Liver (tissue), 9 donors: ENCODE results near the gene PTK6. TPM values are rescaled to one million over a fixed set of nuclear protein-coding genes. Genes with fewer than 3 reads are reported as not detected.

Experiments used
- DNase-seq: peaks from one replicate; pipeline ENCODE4 v3.0.0-alpha.2; 2017; ENCODE audit warnings: low spot score
- H3K27ac ChIP-seq, 2 donors: one replicate each; pipeline ENCODE4 v1.7.0; 2013; ENCODE audit warnings: inconsistent platforms in 2 of 2, low read length in 2 of 2, control low read depth in 1 of 2, low read depth in 1 of 2, mild to moderate bottlenecking in 1 of 2
- H3K27me3 ChIP-seq, 4 donors: one replicate each; pipeline versions ENCODE4 v1.6.1 to v1.7.0; 2013; ENCODE audit warnings: low read length in 3 of 4, inconsistent platforms in 1 of 4, mild to moderate bottlenecking in 1 of 4, moderate library complexity in 1 of 4; ENCODE audit not compliant: control insufficient read depth in 4 of 4, insufficient read depth in 4 of 4
- H3K36me3 ChIP-seq, 4 donors: one replicate each; pipeline versions ENCODE4 v1.6.1 to v1.7.0; 2013; ENCODE audit warnings: low read length in 3 of 4, mild to moderate bottlenecking in 3 of 4, low read depth in 1 of 4, moderate library complexity in 1 of 4; ENCODE audit not compliant: control insufficient read depth in 4 of 4, insufficient read depth in 3 of 4
- H3K4me1 ChIP-seq, 4 donors: one replicate each; pipeline versions ENCODE4 v1.6.1 to v1.7.0; 2013; ENCODE audit warnings: low read length in 3 of 4, mild to moderate bottlenecking in 3 of 4, moderate library complexity in 1 of 4; ENCODE audit not compliant: control insufficient read depth in 4 of 4, insufficient read depth in 4 of 4
- H3K4me3 ChIP-seq, 3 donors: one replicate each; pipeline versions ENCODE4 v1.6.1 to v1.7.0; 2013; ENCODE audit warnings: low read length in 3 of 3, control low read depth in 1 of 3, low read depth in 1 of 3, mild to moderate bottlenecking in 1 of 3
- H3K9ac ChIP-seq, 2 donors: one replicate each; pipeline ENCODE4 v1.7.0; 2013; ENCODE audit warnings: low read length in 2 of 2, mild to moderate bottlenecking in 2 of 2, moderate library complexity in 2 of 2, control low read depth in 1 of 2, low read depth in 1 of 2
- H3K9me3 ChIP-seq, 4 donors: one replicate each; pipeline versions ENCODE4 v1.6.1 to v1.7.0; 2013; ENCODE audit warnings: low read length in 3 of 4; ENCODE audit not compliant: control insufficient read depth in 4 of 4
- ATF3 ChIP-seq: IDR thresholded peaks from 2 replicates; pipeline ENCODE4 v1.6.1; 2016; ENCODE audit warnings: antibody characterized with exemption
- CTCF ChIP-seq: fragments of 150-350 bp; IDR thresholded peaks from 2 replicates; pipeline ENCODE4 v1.5.1; 2017; ENCODE audit warnings: improper control_type of control experiment, low read depth, low read length; ENCODE audit not compliant: missing input control
- EGR1 ChIP-seq, 2 donors: IDR thresholded peaks; 2 replicates each; pipeline ENCODE4 v1.6.1; 2016 to 2018; ENCODE audit warnings: antibody characterized with exemption in 2 of 2, low read depth in 2 of 2
- FOXA1 ChIP-seq: IDR thresholded peaks from 2 replicates; pipeline ENCODE4 v1.6.1; 2016; ENCODE audit warnings: antibody characterized with exemption
- FOXA2 ChIP-seq: IDR thresholded peaks from 2 replicates; pipeline ENCODE4 v1.6.1; 2016; ENCODE audit warnings: antibody characterized with exemption
- GABPA ChIP-seq, 2 donors: IDR thresholded peaks in 1 of 2; conservative IDR thresholded peaks in 1 of 2; 2 replicates each; pipeline ENCODE4 v1.6.1; 2016; ENCODE audit warnings: antibody characterized with exemption in 2 of 2, mild to moderate bottlenecking in 1 of 2, moderate library complexity in 1 of 2
- HNF4A ChIP-seq, 2 donors: conservative IDR thresholded peaks; 2 replicates each; pipeline ENCODE4 v1.6.1; 2016; ENCODE audit warnings: antibody characterized with exemption in 2 of 2, mild to moderate bottlenecking in 2 of 2
- HNF4G ChIP-seq: IDR thresholded peaks from 2 replicates; pipeline ENCODE4 v1.6.1; 2016; ENCODE audit warnings: antibody characterized with exemption
- JUND ChIP-seq, 2 donors: IDR thresholded peaks; 2 replicates each; pipeline ENCODE4 v1.6.1; 2016; ENCODE audit warnings: antibody characterized with exemption in 2 of 2
- MAX ChIP-seq: IDR thresholded peaks from 2 replicates; pipeline ENCODE4 v1.6.1; 2016; ENCODE audit warnings: antibody characterized with exemption
- NR2F2 ChIP-seq: IDR thresholded peaks from 2 replicates; pipeline ENCODE4 v1.6.1; 2016; ENCODE audit warnings: antibody characterized with exemption
- RAD21 ChIP-seq, 2 donors: IDR thresholded peaks; 2 replicates each; pipeline ENCODE4 v1.6.1; 2016; ENCODE audit warnings: antibody characterized with exemption in 2 of 2, mild to moderate bottlenecking in 2 of 2
- REST ChIP-seq: IDR thresholded peaks from 2 replicates; pipeline ENCODE4 v1.6.1; 2016; ENCODE audit warnings: antibody characterized with exemption, mild to moderate bottlenecking
- RXRA ChIP-seq, 2 donors: IDR thresholded peaks; 2 replicates each; pipeline ENCODE4 v1.6.1; 2017 to 2018; ENCODE audit warnings: antibody characterized with exemption in 2 of 2, mild to moderate bottlenecking in 1 of 2
- SP1 ChIP-seq: IDR thresholded peaks from 2 replicates; pipeline ENCODE4 v1.6.1; 2018; ENCODE audit warnings: antibody characterized with exemption, mild to moderate bottlenecking
- TAF1 ChIP-seq: conservative IDR thresholded peaks from 2 replicates; pipeline ENCODE4 v1.6.1; 2016; ENCODE audit warnings: antibody characterized with exemption, mild to moderate bottlenecking
- YY1 ChIP-seq: IDR thresholded peaks from 2 replicates; pipeline ENCODE4 v1.6.1; 2016; ENCODE audit warnings: antibody characterized with exemption, mild to moderate bottlenecking
- ZBTB33 ChIP-seq: IDR thresholded peaks from 2 replicates; pipeline ENCODE4 v1.6.1; 2016; ENCODE audit warnings: antibody characterized with exemption
- WGBS: extraction: QIAGEN DNeasy Blood & Tissue Kit; methylation state at CpG from one replicate; pipeline ENCODE4 v1.1.7; 2013; 5-methylcytosine and 5-hydroxymethylcytosine counted together
- polyA plus RNA-seq, 2 donors: library from polyadenylated mRNA; stranded (reverse) in 1 of 2; unstranded in 1 of 2; fragments of 200-250 nt in 1 of 2; fragments of >200 nt in 1 of 2; fragmentation: Nextera tagmentation in 1 of 2; extraction: Ambion mirVana in 1 of 2; gene quantifications; one replicate each; pipeline versions ENCODE4 v1.2.1 to v1.2.3, GENCODE V29; 2013 to 2015
- total RNA-seq, 2 donors: library from RNA; depleted of rRNA; stranded (reverse); fragments of >200 nt; gene quantifications; one replicate each; pipeline ENCODE4 v1.2.3, GENCODE V29; 2014
- donor health status: healthy.
- donor health status: healthy.
- donor health status: healthy.
- donor health status: healthy.
- donor health status: healthy.

PTK6 gene
- total and polyA plus RNA-seq, 4 donors: 0.05 to 1.2 (median 0.23) TPM

- no peak for TF ChIP-seq SP1
- no peak for TF ChIP-seq RXRA (IDR thresholded peaks at IDR 0.05)
- no peak for TF ChIP-seq TAF1
- TF ChIP-seq ATF3: no peak
- no peak for TF ChIP-seq RAD21 (IDR thresholded peaks at IDR 0.05)
- no peak for TF ChIP-seq FOXA2
- TF ChIP-seq CTCF: no peak
- TF ChIP-seq YY1: no peak
Measured at GRCh38 chr20:63505723-63506122, 31.5 kb downstream of the PTK6 start (continued).

GRCh38 chr20:63505281-63505680 is 31.9 kb downstream of the PTK6 start:
- H3K36me3 ChIP-seq: no peaks in the 10 kb centered on the region
- DNase-seq: no peak
- H3K27ac ChIP-seq: no peak overlapping the region
- no peak overlapping the region for H3K9ac ChIP-seq
- peaks cover 0 to 3% (median 0%) of the 10 kb centered on the region in 4 donors for H3K27me3 ChIP-seq
- WGBS: 85% methylated on average over 8 of the region's 8 CpGs
- H3K4me3 ChIP-seq: no peak overlapping the region
- H3K4me1 ChIP-seq: no peaks in the 10 kb centered on the region
- peaks cover 0 to 6% (median 4%) of the 10 kb centered on the region in 4 donors for H3K9me3 ChIP-seq
- TF ChIP-seq ZBTB33 (no peak), GABPA (IDR thresholded peaks at IDR 0.05 in 1 of 2, conservative IDR thresholded peaks at IDR 0.05 in 1 of 2) (no peak), SP1 (no peak), EGR1 (IDR thresholded peaks at IDR 0.05; ENCODE audit: low read depth in 2 of 2) (no peak), HNF4G (no peak), MAX (no peak), ATF3 (no peak), FOXA1 (no peak), RAD21 (IDR thresholded peaks at IDR 0.05) (no peak)

GRCh38 chr20:63504642-63505041 is 32.5 kb downstream of the PTK6 start:
- H3K4me1 ChIP-seq: no peaks in the 10 kb centered on the region
- no peak overlapping the region for H3K27ac ChIP-seq
- 85% methylated on average over 9 of the region's 9 CpGs for WGBS
- H3K27me3 ChIP-seq: peaks cover 0 to 6% (median 1%) of the 10 kb centered on the region in 4 donors
- H3K9ac ChIP-seq: no peak overlapping the region
- peaks cover 0 to 6% (median 4%) of the 10 kb centered on the region in 4 donors for H3K9me3 ChIP-seq
- DNase-seq: no peak
- TF ChIP-seq MAX (no peak), HNF4A (conservative IDR thresholded peaks at IDR 0.05) (no peak), ZBTB33 (no peak), RAD21 (IDR thresholded peaks at IDR 0.05) (no peak), FOXA2 (no peak), GABPA (IDR thresholded peaks at IDR 0.05 in 1 of 2, conservative IDR thresholded peaks at IDR 0.05 in 1 of 2) (no peak), HNF4G (no peak), SP1 (no peak), TAF1 (no peak), YY1 (no peak), NR2F2 (no peak), REST (no peak), RXRA (IDR thresholded peaks at IDR 0.05) (no peak), JUND (IDR thresholded peaks at IDR 0.05) (no peak), EGR1 (IDR thresholded peaks at IDR 0.05; ENCODE audit: low read depth in 2 of 2) (no peak)
- no peaks in the 10 kb centered on the region for H3K36me3 ChIP-seq
- no peak overlapping the region for H3K4me3 ChIP-seq
